Panc1 (cell line): ENCODE measurements around the gene OR11H1. TPM values are rescaled to one million over a fixed set of nuclear protein-coding genes. Genes with fewer than 3 reads are reported as not detected.

Source experiments
- total RNA-seq: library from RNA; stranded (reverse); gene quantifications from one replicate; pipeline ENCODE4 v1.2.1, GENCODE V29; 2021; ENCODE audit not compliant: unreplicated experiment

OR11H1 gene
- total RNA-seq, 1 experiment from 2014 or later: not detected

Other genes with a start within 250 kb of the OR11H1 start
- gene POTEH, start 161.8 kb downstream of the OR11H1 start, total RNA-seq: not detected